WTC11 (cell line): Measurements from ENCODE around the gene SYCP2. TPM values are rescaled to one million over a fixed set of nuclear protein-coding genes. Genes with fewer than 3 reads are reported as not detected.

Experiments used
- ATAC-seq: fragments of 200-7000 bp; cut with Tn5 transposase; 2 replicates; pipeline ENCODE4 v1.10.0; 2021; ENCODE audit warnings: mild to moderate bottlenecking, moderate library complexity
- CTCF ChIA-PET: fragments of 300-600 bp; sonication (Branson Sonifier 250); formaldehyde crosslinking; loops from one replicate; lab custom pipeline; 2021; ENCODE audit warnings: antibody characterized with exemption; lab: Charles Lee
- POLR2A ChIA-PET: fragments of 350-600 bp; sonication (Branson Sonifier 250); formaldehyde crosslinking; loops from one replicate; lab custom pipeline; 2021; ENCODE audit warnings: antibody characterized with exemption; lab: Charles Lee
- DNase-seq: peaks from one replicate; pipeline ENCODE4 v3.0.0; 2021; ENCODE audit warnings: low spot score
- H3K27ac Mint-ChIP-seq: 2 replicates; pipeline ENCODE4 v1.8.0; 2021; ENCODE audit warnings: mixed read lengths
- H3K27me3 Mint-ChIP-seq: 2 replicates; pipeline ENCODE4 v1.8.0; 2021; ENCODE audit warnings: low read depth, mild to moderate bottlenecking, moderate library complexity, mixed read lengths
- H3K36me3 Mint-ChIP-seq: 2 replicates; pipeline ENCODE4 v1.8.0; 2021; ENCODE audit warnings: mixed read lengths
- H3K4me1 Mint-ChIP-seq: 2 replicates; pipeline ENCODE4 v1.8.0; 2022; ENCODE audit warnings: mixed read lengths
- H3K4me3 Mint-ChIP-seq: 2 replicates; pipeline ENCODE4 v1.8.0; 2021; ENCODE audit warnings: mild to moderate bottlenecking, moderate library complexity, mixed read lengths
- H3K9me3 Mint-ChIP-seq: 2 replicates; pipeline ENCODE4 v1.8.0; 2021; ENCODE audit warnings: mixed read lengths
- ARID4B ChIP-seq: sonication (generic); formaldehyde crosslinking; IDR thresholded peaks from 2 replicates; pipeline ENCODE4 v1.8.0; 2023; ENCODE audit warnings: missing genetic modification reagents, mild to moderate bottlenecking, borderline replicate concordance
- ATF1 ChIP-seq: sonication (generic); formaldehyde crosslinking; IDR thresholded peaks from 2 replicates; pipeline ENCODE4 v1.8.1; 2023; ENCODE audit warnings: mild to moderate bottlenecking, moderate library complexity, missing genetic modification reagents
- ATF2 ChIP-seq: sonication (generic); formaldehyde crosslinking; IDR thresholded peaks from 2 replicates; pipeline ENCODE4 v1.8.1; 2022; ENCODE audit warnings: low read depth, missing genetic modification reagents, borderline replicate concordance
- E2F5 ChIP-seq: sonication (generic); formaldehyde crosslinking; IDR thresholded peaks from 2 replicates; pipeline ENCODE4 v1.8.1; 2022; ENCODE audit warnings: mild to moderate bottlenecking, moderate library complexity, missing genetic modification reagents
- ESRRA ChIP-seq: sonication (generic); formaldehyde crosslinking; IDR thresholded peaks from 2 replicates; pipeline ENCODE4 v1.8.1; 2022; ENCODE audit warnings: mild to moderate bottlenecking, missing genetic modification reagents, borderline replicate concordance
- ETV6 ChIP-seq: sonication (generic); formaldehyde crosslinking; IDR thresholded peaks from 2 replicates; pipeline ENCODE4 v1.8.1; 2022; ENCODE audit warnings: mild to moderate bottlenecking, missing genetic modification reagents
- FOXP4 ChIP-seq: sonication (generic); formaldehyde crosslinking; IDR thresholded peaks from 2 replicates; pipeline ENCODE4 v1.8.0; 2022; ENCODE audit warnings: mild to moderate bottlenecking, missing genetic modification reagents
- NFYB ChIP-seq: sonication (generic); formaldehyde crosslinking; conservative IDR thresholded peaks from 2 replicates; pipeline ENCODE4 v1.8.0; 2022; ENCODE audit warnings: low read depth, missing genetic modification reagents
- OVOL2 ChIP-seq: fragments of 250-450 bp; sonication (Bioruptor Pico); IDR thresholded peaks from 2 replicates; pipeline ENCODE4 v1.9.0; 2021; ENCODE audit warnings: mild to moderate bottlenecking, borderline replicate concordance
- SMAD4 ChIP-seq: sonication (generic); formaldehyde crosslinking; IDR thresholded peaks from 2 replicates; pipeline ENCODE4 v1.8.0; 2022; ENCODE audit warnings: mild to moderate bottlenecking, missing genetic modification reagents
- SOX15 ChIP-seq: fragments of 250-450 bp; sonication (Bioruptor Pico); IDR thresholded peaks from 2 replicates; pipeline ENCODE4 v1.9.0; 2021; ENCODE audit warnings: mild to moderate bottlenecking
- TCF7 ChIP-seq: sonication (generic); formaldehyde crosslinking; IDR thresholded peaks from 2 replicates; pipeline ENCODE4 v1.8.0; 2022; ENCODE audit warnings: mild to moderate bottlenecking, low read depth, missing genetic modification reagents, moderate library complexity
- TEAD4 ChIP-seq: sonication (generic); formaldehyde crosslinking; IDR thresholded peaks from 2 replicates; pipeline ENCODE4 v1.8.0; 2022; ENCODE audit warnings: mild to moderate bottlenecking, missing genetic modification reagents
- ZBTB43 ChIP-seq: sonication (generic); formaldehyde crosslinking; IDR thresholded peaks from 2 replicates; pipeline ENCODE4 v1.8.1; 2023; ENCODE audit warnings: mild to moderate bottlenecking, missing genetic modification reagents
- ZMAT4 ChIP-seq: fragments of 250-450 bp; sonication (Bioruptor Pico); IDR thresholded peaks from 2 replicates; pipeline ENCODE4 v1.9.0; 2021; ENCODE audit warnings: mild to moderate bottlenecking
- ZNF263 ChIP-seq: sonication (generic); formaldehyde crosslinking; IDR thresholded peaks from 2 replicates; pipeline ENCODE4 v1.8.1; 2022; ENCODE audit warnings: low read depth, mild to moderate bottlenecking, moderate library complexity, missing genetic modification reagents
- total RNA-seq: library from RNA; stranded (reverse); gene quantifications from 3 replicates; pipeline ENCODE4 v1.2.3, GENCODE V29; 2021

SYCP2 gene
- total RNA-seq, 1 experiment from 2014 or later = 0.31 TPM

- peaks cover 6% of the 10 kb centered on the region for H3K27me3 Mint-ChIP-seq
- peaks cover 6% of the 10 kb centered on the region for H3K4me1 Mint-ChIP-seq
- ATAC-seq (no peak), DNase-seq (no peak)
- H3K36me3 Mint-ChIP-seq = no peaks in the 10 kb centered on the region
- H3K9me3 Mint-ChIP-seq = no peaks in the 10 kb centered on the region
- H3K27ac Mint-ChIP-seq = no peak overlapping the region
- TF ChIP-seq OVOL2 (CRISPR knock-in tag) = no peak
- no peak for TF ChIP-seq ZBTB43 (CRISPR knock-in tag)
- no peak for TF ChIP-seq TCF7 (CRISPR knock-in tag)
- no peak for TF ChIP-seq ZNF263 (CRISPR knock-in tag)
- TF ChIP-seq ETV6 (CRISPR knock-in tag) = no peak
- no peak for TF ChIP-seq NFYB
- no peak for TF ChIP-seq SMAD4 (CRISPR knock-in tag)
- no peak for TF ChIP-seq ESRRA
- no peak for TF ChIP-seq SOX15 (CRISPR knock-in tag)
- no peak for TF ChIP-seq ATF1 (CRISPR knock-in tag)
- no peak for TF ChIP-seq E2F5 (CRISPR knock-in tag)
- no peak for TF ChIP-seq FOXP4
- no peak for TF ChIP-seq ARID4B (CRISPR knock-in tag)
- H3K4me3 Mint-ChIP-seq = no peak overlapping the region
- CTCF ChIA-PET = no interaction called here
- POLR2A ChIA-PET = no interaction called here
Observed at GRCh38 chr20:59961423-59961822, 28.0 kb upstream of the SYCP2 start.

GRCh38 chr20:59958626-59959025 is 25.2 kb upstream of the SYCP2 start:
- H3K4me3 Mint-ChIP-seq = no peak overlapping the region
- POLR2A ChIA-PET = interaction anchor here (1.1 kb wide), 1 partner anchor 11 kb away, joined by 3 read pairs; no protein-coding TSS in a partner anchor

More at GRCh38 chr20:59958626-59959025, 25.2 kb upstream of the SYCP2 start:
- DNase-seq = peak; percentile 40
- Mint-ChIP-seq H3K27me3 (peaks cover 8% of the 10 kb centered on the region), H3K9me3 (no peaks in the 10 kb centered on the region), H3K4me1 (peaks cover 6% of the 10 kb centered on the region), H3K27ac (no peak overlapping the region), H3K36me3 (no peaks in the 10 kb centered on the region)
- TF ChIP-seq ZMAT4 (CRISPR knock-in tag) (no peak), TEAD4 (CRISPR knock-in tag) (no peak), ATF2 (CRISPR knock-in tag) (no peak)
- peak; percentile 78 for ATAC-seq
- CTCF ChIA-PET = interaction anchor here (0.7 to 1.6 kb wide), 5 partner anchors 10 to 305 kb away, joined by 3 to 8 read pairs (median 3); partner anchors contain the start of gene SYCP2
